Large intestine (tissue), 3 donors: ENCODE measurements around the gene CYP4A22. TPM values are rescaled to one million over a fixed set of nuclear protein-coding genes. Genes with fewer than 3 reads are reported as not detected.
"Not testable (repeated sequence)": the region's sequence is repeated elsewhere in the genome, so short reads cannot be mapped to it uniquely, and the experiment has no call there.

Experiments used
- DNase-seq, 2 donors: peaks; one replicate each; pipeline versions ENCODE4 v3.0.0 to v3.0.0-alpha.2; 2013
- H3K27ac ChIP-seq: one replicate; pipeline ENCODE4 v1.5.1; 2013; ENCODE audit warnings: low read length
- H3K27me3 ChIP-seq: 2 replicates; pipeline ENCODE4 v1.6.1; 2013; ENCODE audit warnings: low read length; ENCODE audit not compliant: control insufficient read depth, insufficient read depth
- H3K36me3 ChIP-seq: 2 replicates; pipeline ENCODE4 v1.6.1; 2013; ENCODE audit warnings: low read length; ENCODE audit not compliant: control insufficient read depth, insufficient read depth
- H3K4me1 ChIP-seq: one replicate; pipeline ENCODE4 v1.6.1; 2013; ENCODE audit warnings: low read length; ENCODE audit not compliant: control insufficient read depth, insufficient read depth
- H3K4me3 ChIP-seq: one replicate; pipeline ENCODE4 v1.5.1; 2013; ENCODE audit warnings: low read length
- H3K9me3 ChIP-seq: one replicate; pipeline ENCODE4 v1.6.1; 2013; ENCODE audit warnings: mild to moderate bottlenecking, low read depth, low read length, moderate library complexity; ENCODE audit not compliant: control insufficient read depth
- WGBS: methylation state at CpG from one replicate; pipeline ENCODE4 v1.1.5; 2013; ENCODE audit warnings: low lambda C conversion rate; ENCODE audit not compliant: insufficient coverage; 5-methylcytosine and 5-hydroxymethylcytosine counted together
- polyA plus RNA-seq: library from polyadenylated mRNA; unstranded; fragments of 120-200 nt; gene quantifications from one replicate; pipeline ENCODE4 v1.2.1, GENCODE V29; 2013

CYP4A22 gene
- polyA plus RNA-seq, 1 donor, result 0.03 TPM

DNA sequence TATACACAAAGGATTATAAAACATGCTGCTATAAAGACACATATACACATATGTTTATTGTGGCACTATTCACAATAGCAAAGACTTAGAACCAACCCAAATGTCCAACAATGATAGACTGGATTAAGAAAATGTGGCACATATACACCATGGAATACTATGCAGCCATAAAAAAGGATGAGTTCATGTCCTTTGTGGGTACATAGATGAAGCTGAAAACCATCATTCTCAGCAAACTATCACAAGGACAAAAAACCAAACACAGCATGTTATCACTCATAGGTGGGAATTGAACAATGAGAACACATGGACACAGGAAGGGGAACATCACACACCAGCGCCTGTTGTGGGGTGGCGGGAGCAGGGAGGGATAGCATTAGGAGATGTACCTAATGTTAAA is 10.2 kb upstream of the CYP4A22 start:
- not testable (repeated sequence) for H3K9me3 ChIP-seq, H3K36me3 ChIP-seq, H3K27me3 ChIP-seq, H3K4me1 ChIP-seq, H3K27ac ChIP-seq, H3K4me3 ChIP-seq, DNase-seq
- WGBS, result no CpG with 5 or more reads among the region's 2 CpGs

DNA sequence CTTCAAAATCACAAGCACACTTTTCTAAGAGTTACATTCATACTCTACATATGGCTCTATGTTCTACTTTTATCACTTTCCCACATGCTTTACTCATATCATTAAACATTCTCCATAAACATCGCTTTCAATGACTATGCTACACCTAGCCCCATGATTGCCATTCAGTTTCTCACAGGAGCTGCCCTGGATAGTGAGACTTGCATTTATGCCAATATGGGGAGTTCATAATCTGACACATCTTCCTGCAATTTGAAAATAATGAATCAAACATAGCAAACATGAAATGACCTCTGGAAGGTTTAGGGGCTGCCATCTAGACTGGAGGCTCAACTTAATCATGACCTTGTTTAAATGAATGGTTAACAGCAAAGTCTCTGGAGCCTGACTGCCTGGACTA is 9.0 kb upstream of the CYP4A22 start:
- no CpG with 5 or more reads among the region's 1 CpG for WGBS
- Histone ChIP-seq H3K27me3 (no peaks in the 10 kb centered on the region), H3K4me1 (no peaks in the 10 kb centered on the region), H3K36me3 (no peaks in the 10 kb centered on the region), H3K27ac (no peak overlapping the region), H3K4me3 (no peak overlapping the region), H3K9me3 (no peaks in the 10 kb centered on the region)
- no peak for DNase-seq

DNA sequence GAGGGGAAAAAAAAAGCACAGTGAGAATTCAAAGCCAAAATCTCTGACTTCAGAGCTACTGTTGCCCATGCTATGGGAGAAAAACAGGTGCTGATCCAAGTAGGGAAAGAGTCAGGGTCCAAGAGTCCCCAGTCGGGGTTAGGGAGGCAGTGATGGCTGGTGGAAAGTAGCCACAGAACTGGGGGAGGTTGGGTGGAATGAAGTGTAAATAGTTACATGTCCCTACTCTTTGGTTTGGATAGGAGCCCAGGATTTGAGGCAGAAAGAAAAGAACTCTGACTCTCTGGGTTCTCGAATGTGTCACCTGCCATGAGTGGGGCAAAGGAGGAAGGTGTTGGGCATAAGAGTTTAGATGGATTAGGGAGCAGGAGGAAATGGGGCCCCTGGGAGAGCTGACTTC is 8.4 kb upstream of the CYP4A22 start:
- H3K4me3 ChIP-seq, H3K36me3 ChIP-seq, H3K4me1 ChIP-seq, H3K27me3 ChIP-seq, H3K9me3 ChIP-seq, H3K27ac ChIP-seq, DNase-seq: not testable (repeated sequence)
- no CpG with 5 or more reads among the region's 2 CpGs for WGBS

DNA sequence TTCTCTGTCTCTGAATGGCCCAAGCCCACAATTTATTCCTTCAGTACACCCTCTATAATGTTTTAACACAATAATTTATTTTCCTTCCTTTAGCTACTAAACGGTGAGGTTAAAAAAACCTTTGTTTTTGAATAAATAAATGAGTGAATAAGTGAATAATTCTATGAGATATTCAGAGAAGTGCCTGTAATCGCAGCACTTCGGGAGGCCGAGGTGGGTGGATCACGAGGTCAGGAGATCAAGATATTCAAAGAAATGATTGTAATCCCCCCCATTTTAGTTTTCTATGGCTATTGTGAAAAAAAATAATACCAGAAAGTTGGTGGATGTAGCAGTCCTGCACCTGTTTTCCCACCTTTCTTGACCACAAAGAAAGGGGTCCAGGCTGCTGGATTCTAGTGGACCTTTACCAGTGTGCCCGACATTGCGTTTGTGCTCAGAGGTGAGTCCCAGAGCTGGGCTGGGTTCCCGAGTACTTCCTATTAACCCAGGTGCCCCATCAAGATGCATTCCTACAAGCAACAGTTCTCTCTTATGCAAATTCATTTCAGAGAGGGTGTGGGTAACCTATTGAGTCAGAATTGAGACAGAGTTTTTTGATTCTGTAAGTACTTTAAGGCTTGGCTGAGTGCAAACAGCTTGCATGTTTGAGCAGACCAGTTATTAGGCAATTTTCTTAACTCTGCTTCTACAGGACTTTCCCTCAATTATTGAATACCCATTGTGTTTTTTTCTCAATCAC is 7.6 kb upstream of the CYP4A22 start:
- H3K4me3 ChIP-seq, H3K9me3 ChIP-seq, H3K27ac ChIP-seq, DNase-seq, H3K27me3 ChIP-seq, H3K36me3 ChIP-seq, H3K4me1 ChIP-seq: not testable (repeated sequence)
- WGBS, result 87% methylated on average over 5 of the region's 8 CpGs

DNA sequence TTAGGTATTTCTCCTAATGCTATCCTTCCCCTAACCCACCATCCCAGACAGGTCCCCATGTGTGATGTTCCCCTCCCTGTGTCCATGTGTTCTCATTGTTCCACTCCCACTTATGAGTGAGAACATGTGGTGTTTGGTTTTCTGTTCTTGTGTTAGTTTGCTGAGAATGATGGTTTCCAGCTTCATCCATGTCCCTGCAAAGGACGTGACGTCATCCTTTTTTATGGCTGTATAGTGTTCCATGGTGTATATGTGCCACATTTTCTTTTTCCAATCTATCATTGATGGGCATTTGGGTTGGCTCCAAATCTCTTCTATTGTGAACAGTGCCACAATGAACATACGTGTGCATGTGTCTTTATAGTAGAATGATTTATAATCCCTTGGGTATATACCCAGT is 4.6 kb upstream of the CYP4A22 start:
- H3K4me3 ChIP-seq, H3K27me3 ChIP-seq, DNase-seq, H3K27ac ChIP-seq, H3K9me3 ChIP-seq, H3K36me3 ChIP-seq, H3K4me1 ChIP-seq: not testable (repeated sequence)
- WGBS, result no CpG with 5 or more reads among the region's 3 CpGs

DNA sequence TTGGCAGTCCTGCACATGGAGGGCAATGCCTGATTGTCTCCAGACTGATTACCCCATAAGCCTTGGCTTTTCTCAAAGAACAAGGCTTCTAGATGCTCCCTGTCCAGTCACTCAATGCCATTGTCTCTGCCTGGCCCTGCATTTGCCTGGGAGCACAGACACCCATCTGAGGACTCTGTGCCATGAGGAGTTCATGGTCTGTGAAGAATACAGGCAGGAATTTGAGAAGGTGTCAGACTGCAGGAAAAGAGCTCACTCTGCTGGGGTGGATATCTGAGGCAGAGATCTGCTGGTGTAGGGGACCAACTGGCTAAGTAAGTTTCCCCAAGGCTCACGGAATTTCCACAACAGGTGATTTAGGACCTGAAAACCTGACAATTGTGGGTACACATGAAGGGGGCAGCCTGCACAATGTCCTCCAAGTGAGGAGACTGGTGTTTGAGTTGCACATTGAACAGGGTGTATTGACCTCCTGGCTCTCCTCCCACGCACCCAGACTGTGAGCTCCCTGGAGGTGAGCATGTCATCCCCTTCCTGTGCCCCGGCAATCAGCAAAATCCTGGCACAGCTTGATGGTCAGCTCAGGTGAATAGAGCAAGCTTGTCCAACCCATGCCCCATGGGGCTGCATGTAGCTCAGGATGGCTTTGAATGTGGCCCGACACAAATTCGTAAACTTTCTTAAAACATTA is 829 bp downstream of the CYP4A22 start:
- Histone ChIP-seq H3K27me3 (no peaks in the 10 kb centered on the region), H3K4me3 (no peak overlapping the region), H3K4me1 (no peaks in the 10 kb centered on the region), H3K27ac (no peak overlapping the region), H3K9me3 (no peaks in the 10 kb centered on the region), H3K36me3 (no peaks in the 10 kb centered on the region)
- WGBS, result 100% methylated on average over 2 of the region's 5 CpGs
- no peak for DNase-seq

DNA sequence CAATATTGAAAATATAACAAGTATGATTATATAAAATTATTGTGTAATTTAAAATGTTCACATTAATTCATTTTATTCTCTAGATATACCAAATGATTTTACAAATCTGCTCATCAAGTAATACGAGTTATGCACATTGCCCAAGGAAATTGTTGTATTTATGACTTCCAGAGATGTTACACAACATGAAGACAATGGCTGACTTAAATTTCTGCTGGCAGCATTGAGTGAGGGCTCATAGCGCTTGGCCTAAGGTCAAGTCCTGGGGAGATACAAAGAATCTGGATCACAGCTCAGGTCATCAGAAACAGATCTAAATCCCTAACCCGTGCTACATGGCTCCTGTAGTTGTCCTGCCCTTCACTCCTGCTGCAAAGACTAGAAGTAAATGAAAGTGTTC is 3.1 kb downstream of the CYP4A22 start:
- H3K36me3 ChIP-seq, H3K27ac ChIP-seq, H3K4me3 ChIP-seq, H3K4me1 ChIP-seq, H3K9me3 ChIP-seq, DNase-seq, H3K27me3 ChIP-seq: not testable (repeated sequence)
- no CpG with 5 or more reads among the region's 3 CpGs for WGBS

DNA sequence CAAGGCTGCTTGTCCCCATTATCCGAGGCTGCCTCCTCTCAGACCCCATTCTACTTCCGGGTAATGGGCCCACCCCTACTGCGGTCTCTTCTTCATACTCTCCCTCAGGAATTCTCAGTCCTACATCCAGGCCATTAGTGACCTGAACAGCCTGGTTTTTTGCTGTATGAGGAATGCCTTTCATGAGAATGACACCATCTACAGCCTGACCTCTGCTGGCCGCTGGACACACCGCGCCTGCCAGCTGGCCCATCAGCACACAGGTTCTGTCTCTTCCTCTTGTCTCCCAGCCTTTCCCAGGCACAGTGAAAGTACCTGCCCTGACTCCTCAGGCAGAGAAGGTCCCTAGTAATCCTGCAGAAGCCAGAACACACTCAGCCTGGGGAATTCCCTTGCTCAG is 6.4 kb downstream of the CYP4A22 start:
- H3K9me3 ChIP-seq, H3K4me3 ChIP-seq, H3K36me3 ChIP-seq, H3K27me3 ChIP-seq, H3K4me1 ChIP-seq, H3K27ac ChIP-seq, DNase-seq: not testable (repeated sequence)
- no CpG with 5 or more reads among the region's 6 CpGs for whole genome bisulfite sequencing

DNA sequence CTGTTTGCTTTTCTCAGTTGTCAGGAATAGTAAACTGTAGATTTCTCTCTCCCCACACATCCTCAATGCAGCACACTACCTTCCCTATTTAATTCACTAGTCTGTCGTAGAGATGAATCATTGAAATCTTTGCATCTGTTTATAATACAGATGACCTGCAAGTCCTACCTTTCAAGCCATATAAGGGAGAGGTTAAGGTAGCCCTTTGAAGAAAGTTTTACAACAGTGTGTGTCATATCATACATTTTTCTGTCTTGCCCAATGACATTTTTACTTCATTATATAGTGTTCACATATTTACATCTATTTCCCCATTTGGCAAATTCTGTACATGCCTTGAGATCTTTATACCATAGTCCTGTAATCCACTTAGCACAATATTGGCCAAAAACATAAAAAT is 9.3 kb downstream of the CYP4A22 start:
- H3K4me3 ChIP-seq, H3K9me3 ChIP-seq, H3K4me1 ChIP-seq, H3K36me3 ChIP-seq, DNase-seq, H3K27me3 ChIP-seq, H3K27ac ChIP-seq: not testable (repeated sequence)
- WGBS, result 80% methylated on average over 1 of the region's 1 CpG

DNA sequence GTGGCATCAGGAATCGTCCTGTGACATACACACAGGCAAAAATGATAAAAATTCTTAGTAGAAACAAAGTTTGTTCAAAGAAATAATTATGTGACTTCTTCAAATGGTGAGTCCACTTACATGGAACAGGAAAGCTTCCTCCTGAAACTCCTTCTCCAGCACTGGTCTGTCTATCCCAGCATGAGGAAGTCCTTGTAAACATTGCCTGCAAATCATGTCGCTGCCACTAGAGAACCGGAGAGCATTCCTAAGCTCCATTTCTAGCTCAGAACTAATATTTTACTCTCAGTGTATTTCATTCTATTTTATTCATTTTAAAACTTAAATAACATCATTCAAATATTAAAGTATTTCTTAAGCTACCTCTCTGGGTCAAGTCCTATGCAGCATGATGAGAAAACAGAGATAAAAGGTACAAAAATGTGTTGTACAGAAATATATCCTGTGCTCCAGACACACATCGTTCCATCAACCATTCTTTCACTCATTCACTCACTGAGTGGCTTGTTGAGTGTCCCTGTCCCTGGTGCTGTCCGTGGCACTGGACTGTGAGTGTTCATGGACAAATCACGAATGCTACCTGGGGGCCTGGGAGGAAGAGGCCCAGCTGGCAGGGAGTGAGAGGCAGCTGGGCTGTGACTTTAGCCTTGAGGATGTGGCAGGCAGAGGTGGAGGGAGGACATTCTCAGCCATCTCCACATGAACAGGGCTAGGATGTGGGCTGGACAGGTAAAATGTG is 10.0 kb downstream of the CYP4A22 start:
- no peak overlapping the region for H3K27ac ChIP-seq
- H3K36me3 ChIP-seq, result no peaks in the 10 kb centered on the region
- no peak for DNase-seq
- no peaks in the 10 kb centered on the region for H3K4me1 ChIP-seq
- 40% methylated on average over 1 of the region's 6 CpGs for whole genome bisulfite sequencing
- no peak overlapping the region for H3K4me3 ChIP-seq
- H3K9me3 ChIP-seq, result peaks cover 5% of the 10 kb centered on the region
- H3K27me3 ChIP-seq, result no peaks in the 10 kb centered on the region
